B cell (primary cell): Measurements from ENCODE around the gene SMIM36. TPM values are rescaled to one million over a fixed set of nuclear protein-coding genes. Genes with fewer than 3 reads are reported as not detected.
"Not testable (repeated sequence)": the region's sequence is repeated elsewhere in the genome, so short reads cannot be mapped to it uniquely, and the experiment has no call there.

Experiments
- ATAC-seq: fragments of 200-7000 bp; cut with Tn5 transposase; one replicate; pipeline ENCODE4 v1.10.0; 2021; ENCODE audit warnings: low read depth, mild to moderate bottlenecking, moderate number of reproducible peaks, moderate library complexity
- CTCF ChIA-PET: fragments of 350-600 bp; sonication (Branson Sonifier 250); formaldehyde crosslinking; loops from one replicate; lab custom pipeline; 2021; ENCODE audit warnings: antibody characterized with exemption, inconsistent platforms; lab: Charles Lee
- POLR2A ChIA-PET: fragments of 350-600 bp; sonication (Branson Sonifier 250); formaldehyde crosslinking; loops from one replicate; lab custom pipeline; 2021; ENCODE audit warnings: antibody characterized with exemption; lab: Charles Lee
- DNase-seq: peaks from one replicate; pipeline ENCODE4 v3.0.0; 2013
- H2AFZ ChIP-seq: 2 replicates; pipeline ENCODE4 v1.6.1; 2012; ENCODE audit warnings: mild to moderate bottlenecking, low read depth, low read length; ENCODE audit not compliant: insufficient read depth, poor library complexity, severe bottlenecking
- H3K27ac ChIP-seq, 2 donors: 1 replicate in 1 of 2; 2 replicates in 1 of 2; pipeline ENCODE4 v1.5.1; 2012 to 2013; ENCODE audit warnings: low read length in 2 of 2, mild to moderate bottlenecking in 2 of 2, moderate library complexity in 1 of 2
- H3K27me3 ChIP-seq, 4 experiments: fragments of 200-600 bp in 1 of 4; sonication (generic) in 1 of 4; replicated peaks in 1 of 4; 1 replicate in 2 of 4; 2 replicates in 2 of 4; pipeline versions ENCODE4 v1.6.1 to v1.7.0; 2013 to 2016; ENCODE audit warnings: low read length in 3 of 4, mild to moderate bottlenecking in 2 of 4, mixed read lengths in 1 of 4, moderate library complexity in 1 of 4; ENCODE audit not compliant: insufficient read depth in 4 of 4, control insufficient read depth in 3 of 4; ENCODE audit errors: control extremely low read depth in 1 of 4
- H3K36me3 ChIP-seq, 2 experiments: replicated peaks in 1 of 2; 1 replicate in 1 of 2; 2 replicates in 1 of 2; pipeline versions ENCODE4 v1.6.1 to v1.7.1; 2013; ENCODE audit warnings: low read length in 1 of 2; ENCODE audit not compliant: insufficient read depth in 2 of 2, control insufficient read depth in 1 of 2; ENCODE audit errors: control extremely low read depth in 1 of 2, extremely low read depth in 1 of 2
- H3K4me1 ChIP-seq, 2 donors: fragments of 200-600 bp in 1 of 2; sonication (generic) in 1 of 2; 1 replicate in 1 of 2; 2 replicates in 1 of 2; pipeline versions ENCODE4 v1.5.1 to v1.6.1; 2013 to 2017; ENCODE audit warnings: low read length in 2 of 2; ENCODE audit not compliant: control insufficient read depth in 2 of 2, insufficient read depth in 2 of 2
- H3K4me2 ChIP-seq: replicated peaks from 2 replicates; pipeline ENCODE3; 2012; ENCODE audit warnings: mild to moderate bottlenecking, low read depth, low read length; ENCODE audit not compliant: poor library complexity, severe bottlenecking
- H3K4me3 ChIP-seq, 5 experiments: fragments of 200-600 bp in 1 of 5; sonication (generic) in 1 of 5; 1 replicate in 3 of 5; 2 replicates in 2 of 5; pipeline versions ENCODE4 v1.5.1 to v1.7.0; 2011 to 2016; ENCODE audit warnings: low read length in 4 of 5, mild to moderate bottlenecking in 4 of 5, low read depth in 2 of 5, control low read depth in 1 of 5, moderate library complexity in 1 of 5; ENCODE audit not compliant: insufficient read depth in 1 of 5; ENCODE audit errors: control extremely low read depth in 1 of 5, extremely low read depth in 1 of 5
- H3K79me2 ChIP-seq: fragments of 200-600 bp; sonication (generic); one replicate; pipeline ENCODE4 v1.6.0; 2016; ENCODE audit warnings: low read length; ENCODE audit not compliant: control insufficient read depth, insufficient read depth
- H3K9ac ChIP-seq: fragments of 200-600 bp; sonication (generic); 2 replicates; pipeline ENCODE4 v1.6.1; 2017; ENCODE audit warnings: mild to moderate bottlenecking, low read length, moderate library complexity
- H3K9me3 ChIP-seq, 3 donors: one replicate each; pipeline versions ENCODE4 v1.6.1 to v1.7.1; 2013; ENCODE audit warnings: low read length in 2 of 3; ENCODE audit not compliant: control insufficient read depth in 2 of 3, insufficient read depth in 1 of 3; ENCODE audit errors: control extremely low read depth in 1 of 3
- H4K20me1 ChIP-seq: 2 replicates; pipeline ENCODE4 v1.6.0; 2012; ENCODE audit warnings: mild to moderate bottlenecking, low read length; ENCODE audit not compliant: insufficient read depth, control insufficient read depth, poor library complexity, severe bottlenecking
- H3K27ac Mint-ChIP-seq: one replicate; pipeline ENCODE4 v1.8.0; 2021; ENCODE audit warnings: mixed read lengths
- H3K27me3 Mint-ChIP-seq: one replicate; pipeline ENCODE4 v1.8.0; 2021; ENCODE audit warnings: mixed read lengths
- H3K4me1 Mint-ChIP-seq: one replicate; pipeline ENCODE4 v1.8.0; 2021; ENCODE audit warnings: mixed read lengths
- H3K4me3 Mint-ChIP-seq: one replicate; pipeline ENCODE4 v1.8.0; 2021; ENCODE audit warnings: mixed read lengths
- H3K9me3 Mint-ChIP-seq: one replicate; pipeline ENCODE4 v1.8.0; 2022; ENCODE audit warnings: mixed read lengths; ENCODE audit not compliant: insufficient read depth
- EZH2 ChIP-seq: IDR thresholded peaks from 2 replicates; pipeline ENCODE4 v1.6.1; 2012; ENCODE audit warnings: borderline replicate concordance, low read depth, mild to moderate bottlenecking, moderate library complexity, low read length; ENCODE audit not compliant: insufficient read depth, poor library complexity, severe bottlenecking
- WGBS: methylation state at CpG from one replicate; pipeline ENCODE4 v1.1.5; 2013; ENCODE audit warnings: missing lambda C conversion rate; ENCODE audit not compliant: insufficient coverage; 5-methylcytosine and 5-hydroxymethylcytosine counted together
- intact Hi-C: fragments of 100-400 bp; cut with micrococcal nuclease; formaldehyde crosslinking; loops from one replicate; pipeline ENCODE4 v1.10.0; 2022
- polyA plus RNA-seq: library from polyadenylated mRNA; depleted of rRNA; stranded (reverse); fragments of >200 nt; gene quantifications from 2 replicates; pipeline ENCODE4 v1.2.3, GENCODE V29; 2012
- total RNA-seq, 2 donors: library from RNA; stranded (reverse); fragments of 120-200 nt in 1 of 2; gene quantifications; 1 replicate in 1 of 2; 2 replicates in 1 of 2; pipeline versions ENCODE4 v1.2.3 to v1.2.4, GENCODE V29; 2013 to 2022
- TF ChIP-seq, protein P1 (sequence below): fragments of 200-600 bp; IDR thresholded peaks from one replicate; pipeline ENCODE4 v1.8.0; 2022; ENCODE audit warnings: antibody characterized with exemption, mild to moderate bottlenecking

Gene SMIM36
- total and polyA plus RNA-seq, 2 donors (not counting 1 experiment from before 2014, with no cell fraction given): not detected

DNA sequence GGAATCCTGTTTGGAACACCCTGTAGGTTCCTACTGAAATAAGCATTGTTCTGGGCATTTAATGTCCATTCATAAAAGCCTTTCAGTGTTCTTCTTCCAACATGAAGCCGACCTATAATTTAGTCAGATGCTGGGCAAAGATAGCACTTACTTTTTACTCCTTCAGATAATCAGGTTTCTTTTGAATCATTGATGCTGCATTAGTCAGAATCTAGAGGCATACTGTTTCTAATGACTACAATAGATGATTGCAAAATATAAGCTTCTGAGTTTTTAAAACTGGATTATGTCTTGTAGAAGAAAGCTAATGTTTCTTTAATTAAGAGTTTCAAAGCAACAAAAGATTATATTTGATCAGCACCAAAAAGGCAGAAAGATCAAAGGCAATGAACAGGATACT lies 105.7 kb downstream of the SMIM36 start:
- no peak for ATAC-seq
- no peak overlapping the region for H3K4me3 ChIP-seq
- no peaks in the 10 kb centered on the region for H3K9me3 ChIP-seq
- Mint-ChIP-seq H3K9me3 (no peaks in the 10 kb centered on the region), H3K27me3 (no peaks in the 10 kb centered on the region), H3K27ac (no peak overlapping the region), H3K4me3 (no peak overlapping the region), H3K4me1 (peaks cover 15% of the 10 kb centered on the region)
- POLR2A ChIA-PET: no interaction called here
- intact Hi-C loops: no loop called here
- H3K4me1 ChIP-seq: peaks cover 4% of the 10 kb centered on the region in 2 donors
- no peak for DNase-seq
- no peak for TF ChIP-seq EZH2
- TF ChIP-seq, protein P1, sequence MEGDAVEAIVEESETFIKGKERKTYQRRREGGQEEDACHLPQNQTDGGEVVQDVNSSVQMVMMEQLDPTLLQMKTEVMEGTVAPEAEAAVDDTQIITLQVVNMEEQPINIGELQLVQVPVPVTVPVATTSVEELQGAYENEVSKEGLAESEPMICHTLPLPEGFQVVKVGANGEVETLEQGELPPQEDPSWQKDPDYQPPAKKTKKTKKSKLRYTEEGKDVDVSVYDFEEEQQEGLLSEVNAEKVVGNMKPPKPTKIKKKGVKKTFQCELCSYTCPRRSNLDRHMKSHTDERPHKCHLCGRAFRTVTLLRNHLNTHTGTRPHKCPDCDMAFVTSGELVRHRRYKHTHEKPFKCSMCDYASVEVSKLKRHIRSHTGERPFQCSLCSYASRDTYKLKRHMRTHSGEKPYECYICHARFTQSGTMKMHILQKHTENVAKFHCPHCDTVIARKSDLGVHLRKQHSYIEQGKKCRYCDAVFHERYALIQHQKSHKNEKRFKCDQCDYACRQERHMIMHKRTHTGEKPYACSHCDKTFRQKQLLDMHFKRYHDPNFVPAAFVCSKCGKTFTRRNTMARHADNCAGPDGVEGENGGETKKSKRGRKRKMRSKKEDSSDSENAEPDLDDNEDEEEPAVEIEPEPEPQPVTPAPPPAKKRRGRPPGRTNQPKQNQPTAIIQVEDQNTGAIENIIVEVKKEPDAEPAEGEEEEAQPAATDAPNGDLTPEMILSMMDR: no peak
- no peak overlapping the region for H2AFZ ChIP-seq
- 100% methylated on average over 1 of the region's 1 CpG for WGBS
- no peak overlapping the region for H3K4me2 ChIP-seq
- no peaks in the 10 kb centered on the region for H3K79me2 ChIP-seq
- peaks cover 23 to 71% of the 10 kb centered on the region in 2 experiments for H3K36me3 ChIP-seq
- CTCF ChIA-PET: interaction anchor here (0.6 to 1.1 kb wide), 2 partner anchors 12 to 48 kb away, joined by 3 read pairs; no protein-coding TSS in a partner anchor
- no peak overlapping the region for H3K27ac ChIP-seq
- no peak overlapping the region for H3K9ac ChIP-seq
- H4K20me1 ChIP-seq: no peaks in the 10 kb centered on the region
- H3K27me3 ChIP-seq: no peaks in the 10 kb centered on the region

DNA sequence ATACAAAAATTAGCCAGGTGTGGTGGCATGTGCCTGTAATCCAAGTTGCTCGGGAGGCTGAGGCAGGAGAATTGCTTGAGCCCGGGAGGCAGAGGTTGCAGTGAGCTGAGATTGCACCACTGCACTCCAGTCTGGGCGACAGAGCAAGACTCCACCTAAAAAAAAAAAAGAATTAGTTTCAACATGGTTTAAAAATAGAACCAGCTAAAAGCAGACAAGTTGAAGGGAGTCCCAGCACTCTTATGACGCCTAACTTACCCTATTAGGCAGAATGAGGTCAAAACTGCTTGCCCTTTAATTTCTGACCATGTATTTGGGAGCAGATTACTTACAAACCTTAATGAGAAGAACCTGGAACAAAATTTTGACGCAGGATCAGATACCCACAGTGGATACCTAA lies 107.1 kb downstream of the SMIM36 start:
- H2AFZ ChIP-seq, H3K4me3 Mint-ChIP-seq, H3K4me3 ChIP-seq, H3K27ac ChIP-seq, POLR2A ChIA-PET, ATAC-seq, H3K4me1 ChIP-seq, intact Hi-C loops, H3K9ac ChIP-seq, H3K9me3 Mint-ChIP-seq, CTCF ChIA-PET, H3K27ac Mint-ChIP-seq, H3K79me2 ChIP-seq, H4K20me1 ChIP-seq, H3K27me3 Mint-ChIP-seq, DNase-seq, H3K27me3 ChIP-seq, H3K4me2 ChIP-seq, H3K9me3 ChIP-seq: not testable (repeated sequence)
- peaks cover 20 to 65% of the 10 kb centered on the region in 2 experiments for H3K36me3 ChIP-seq
- 83% methylated on average over 2 of the region's 5 CpGs for WGBS
- H3K4me1 Mint-ChIP-seq: peaks cover 11% of the 10 kb centered on the region
